Measurements from ENCODE around the gene SPECC1L.
"Not testable (repeated sequence)": the region's sequence is repeated elsewhere in the genome, so short reads cannot be mapped to it uniquely, and the experiment has no call there.

The SPECC1L gene

GRCh38 chr22:24302591-24302990 lies 32.0 kb downstream of the SPECC1L start:
- no peak overlapping the region for H3K4me3 ChIP-seq (ENCODE audit: low read length)

GRCh38 chr22:24303007-24303406 lies 32.4 kb downstream of the SPECC1L start:
- Histone ChIP-seq H3K9me3 (ENCODE audit: control insufficient read depth, insufficient read depth, low read length) (no peaks in the 10 kb centered on the region), H3K4me3 (ENCODE audit: low read length) (no peak overlapping the region), H3K36me3 (ENCODE audit: control insufficient read depth, insufficient read depth, low read length) (peaks cover 16% of the 10 kb centered on the region; the same call in 1 of the 2 replicates), H3K27ac (ENCODE audit: low read length) (no peak overlapping the region), H3K4me1 (ENCODE audit: control insufficient read depth, insufficient read depth, low read length) (no peaks in the 10 kb centered on the region), H3K27me3 (ENCODE audit: control insufficient read depth, insufficient read depth, low read length) (no peaks in the 10 kb centered on the region)
- no peak for DNase-seq (ENCODE audit: low read depth, low spot score)
- no CpG with 5 or more reads among the region's 4 CpGs for WGBS (ENCODE audit: insufficient coverage, insufficient read length)

More at GRCh38 chr22:24302591-24302990, 32.0 kb downstream of the SPECC1L start:
- H3K9me3 ChIP-seq (ENCODE audit: control insufficient read depth, insufficient read depth, low read length), result no peaks in the 10 kb centered on the region
- no peak overlapping the region for H3K27ac ChIP-seq (ENCODE audit: low read length)
- H3K4me1 ChIP-seq (ENCODE audit: control insufficient read depth, insufficient read depth, low read length), result no peaks in the 10 kb centered on the region
- no peaks in the 10 kb centered on the region for H3K27me3 ChIP-seq (ENCODE audit: control insufficient read depth, insufficient read depth, low read length)
- DNase-seq (ENCODE audit: low read depth, low spot score), result no peak
- no CpG with 5 or more reads among the region's 1 CpG for WGBS (ENCODE audit: insufficient coverage, insufficient read length)
- H3K36me3 ChIP-seq (ENCODE audit: control insufficient read depth, insufficient read depth, low read length), result peaks cover 16% of the 10 kb centered on the region; the same call in 1 of the 2 replicates

- no peak for DNase-seq (ENCODE audit: low read depth, low spot score)
- Histone ChIP-seq H3K27ac (ENCODE audit: low read length) (no peak overlapping the region), H3K9me3 (ENCODE audit: control insufficient read depth, insufficient read depth, low read length) (no peaks in the 10 kb centered on the region), H3K27me3 (ENCODE audit: control insufficient read depth, insufficient read depth, low read length) (no peaks in the 10 kb centered on the region), H3K4me1 (ENCODE audit: control insufficient read depth, insufficient read depth, low read length) (no peaks in the 10 kb centered on the region), H3K4me3 (ENCODE audit: low read length) (no peak overlapping the region), H3K36me3 (ENCODE audit: control insufficient read depth, insufficient read depth, low read length) (peaks cover 16% of the 10 kb centered on the region; the same call in 1 of the 2 replicates)
- no CpG with 5 or more reads among the region's 1 CpG for WGBS (ENCODE audit: insufficient coverage, insufficient read length)
Measured at GRCh38 chr22:24304062-24304675, 33.5 kb downstream of the SPECC1L start.

- Histone ChIP-seq H3K4me3 (ENCODE audit: low read length) (no peak overlapping the region), H3K4me1 (ENCODE audit: control insufficient read depth, insufficient read depth, low read length) (no peaks in the 10 kb centered on the region), H3K27me3 (ENCODE audit: control insufficient read depth, insufficient read depth, low read length) (no peaks in the 10 kb centered on the region), H3K36me3 (ENCODE audit: control insufficient read depth, insufficient read depth, low read length) (peaks cover 16% of the 10 kb centered on the region; the same call in 1 of the 2 replicates), H3K27ac (ENCODE audit: low read length) (no peak overlapping the region), H3K9me3 (ENCODE audit: control insufficient read depth, insufficient read depth, low read length) (no peaks in the 10 kb centered on the region)
- no CpG with 5 or more reads among the region's 3 CpGs for WGBS (ENCODE audit: insufficient coverage, insufficient read length)
- DNase-seq (ENCODE audit: low read depth, low spot score), result no peak
Measured at GRCh38 chr22:24305260-24305692, 34.6 kb downstream of the SPECC1L start.

GRCh38 chr22:24310969-24311368 lies 40.3 kb downstream of the SPECC1L start:
- WGBS (ENCODE audit: insufficient coverage, insufficient read length), result no CpG with 5 or more reads among the region's 2 CpGs
- no peaks in the 10 kb centered on the region for H3K4me1 ChIP-seq (ENCODE audit: control insufficient read depth, insufficient read depth, low read length)
- H3K36me3 ChIP-seq (ENCODE audit: control insufficient read depth, insufficient read depth, low read length), result peaks cover 11% of the 10 kb centered on the region; the same call in 1 of the 2 replicates
- H3K27ac ChIP-seq (ENCODE audit: low read length), result no peak overlapping the region
- no peak overlapping the region for H3K4me3 ChIP-seq (ENCODE audit: low read length)
- H3K9me3 ChIP-seq (ENCODE audit: control insufficient read depth, insufficient read depth, low read length), result no peaks in the 10 kb centered on the region
- no peaks in the 10 kb centered on the region for H3K27me3 ChIP-seq (ENCODE audit: control insufficient read depth, insufficient read depth, low read length)
- no peak for DNase-seq (ENCODE audit: low read depth, low spot score)

- WGBS (ENCODE audit: insufficient coverage, insufficient read length), result no CpG with 5 or more reads among the region's 2 CpGs
- DNase-seq (ENCODE audit: low read depth, low spot score), result no peak
- H3K9me3 ChIP-seq (ENCODE audit: control insufficient read depth, insufficient read depth, low read length), result no peaks in the 10 kb centered on the region
- H3K36me3 ChIP-seq (ENCODE audit: control insufficient read depth, insufficient read depth, low read length), result peaks cover 11% of the 10 kb centered on the region; the same call in 1 of the 2 replicates
- H3K27me3 ChIP-seq (ENCODE audit: control insufficient read depth, insufficient read depth, low read length), result no peaks in the 10 kb centered on the region
- H3K4me1 ChIP-seq (ENCODE audit: control insufficient read depth, insufficient read depth, low read length), result no peaks in the 10 kb centered on the region
- no peak overlapping the region for H3K4me3 ChIP-seq (ENCODE audit: low read length)
- no peak overlapping the region for H3K27ac ChIP-seq (ENCODE audit: low read length)
Measured at GRCh38 chr22:24315367-24315966, 44.8 kb downstream of the SPECC1L start.

GRCh38 chr22:24316264-24316663 lies 45.6 kb downstream of the SPECC1L start:
- H3K27me3 ChIP-seq (ENCODE audit: control insufficient read depth, insufficient read depth, low read length); H3K27ac ChIP-seq (ENCODE audit: low read length); H3K4me3 ChIP-seq (ENCODE audit: low read length); H3K9me3 ChIP-seq (ENCODE audit: control insufficient read depth, insufficient read depth, low read length); H3K4me1 ChIP-seq (ENCODE audit: control insufficient read depth, insufficient read depth, low read length); DNase-seq (ENCODE audit: low read depth, low spot score): not testable (repeated sequence)
- WGBS (ENCODE audit: insufficient coverage, insufficient read length), result no CpG with 5 or more reads among the region's 6 CpGs
- H3K36me3 ChIP-seq (ENCODE audit: control insufficient read depth, insufficient read depth, low read length), result peaks cover 12% of the 10 kb centered on the region; the same call in 1 of the 2 replicates

GRCh38 chr22:24317511-24317910 lies 46.9 kb downstream of the SPECC1L start:
- H3K9me3 ChIP-seq (ENCODE audit: control insufficient read depth, insufficient read depth, low read length); H3K4me3 ChIP-seq (ENCODE audit: low read length); DNase-seq (ENCODE audit: low read depth, low spot score); H3K27ac ChIP-seq (ENCODE audit: low read length); H3K4me1 ChIP-seq (ENCODE audit: control insufficient read depth, insufficient read depth, low read length); H3K27me3 ChIP-seq (ENCODE audit: control insufficient read depth, insufficient read depth, low read length): not testable (repeated sequence)
- H3K36me3 ChIP-seq (ENCODE audit: control insufficient read depth, insufficient read depth, low read length), result peaks cover 21% of the 10 kb centered on the region; the same call in 1 of the 2 replicates
- WGBS (ENCODE audit: insufficient coverage, insufficient read length), result no CpG with 5 or more reads among the region's 30 CpGs

GRCh38 chr22:24319451-24319850 lies 48.8 kb downstream of the SPECC1L start:
- Histone ChIP-seq H3K4me3 (ENCODE audit: low read length) (no peak overlapping the region), H3K4me1 (ENCODE audit: control insufficient read depth, insufficient read depth, low read length) (no peaks in the 10 kb centered on the region), H3K36me3 (ENCODE audit: control insufficient read depth, insufficient read depth, low read length) (peaks cover 18% of the 10 kb centered on the region; the same call in 1 of the 2 replicates), H3K27me3 (ENCODE audit: control insufficient read depth, insufficient read depth, low read length) (no peaks in the 10 kb centered on the region), H3K27ac (ENCODE audit: low read length) (no peak overlapping the region), H3K9me3 (ENCODE audit: control insufficient read depth, insufficient read depth, low read length) (no peaks in the 10 kb centered on the region)
- DNase-seq (ENCODE audit: low read depth, low spot score), result no peak
- no CpG with 5 or more reads among the region's 3 CpGs for WGBS (ENCODE audit: insufficient coverage, insufficient read length)

- no peaks in the 10 kb centered on the region for H3K27me3 ChIP-seq (ENCODE audit: control insufficient read depth, insufficient read depth, low read length)
- no peak for DNase-seq (ENCODE audit: low read depth, low spot score)
- WGBS (ENCODE audit: insufficient coverage, insufficient read length), result no CpG with 5 or more reads among the region's 13 CpGs
- H3K4me1 ChIP-seq (ENCODE audit: control insufficient read depth, insufficient read depth, low read length), result no peaks in the 10 kb centered on the region
- peaks cover 12% of the 10 kb centered on the region; the same call in 1 of the 2 replicates for H3K36me3 ChIP-seq (ENCODE audit: control insufficient read depth, insufficient read depth, low read length)
- H3K27ac ChIP-seq (ENCODE audit: low read length), result no peak overlapping the region
- H3K9me3 ChIP-seq (ENCODE audit: control insufficient read depth, insufficient read depth, low read length), result no peaks in the 10 kb centered on the region
- H3K4me3 ChIP-seq (ENCODE audit: low read length), result no peak overlapping the region
Measured at GRCh38 chr22:24321999-24322398, 51.4 kb downstream of the SPECC1L start.

All from iPS DF 6.9 (cell line).